GM21576 (cell line): ENCODE data around the gene TMEM260.
A peak's percentile ranks its signal among the peaks of the same experiment; 100 is the strongest.

ENCODE experiments used
- ATAC-seq: cut with Tn5 transposase; IDR thresholded peaks from one replicate; pipeline ENCODE4 v1.9.1; 2021; ENCODE audit warnings: mild to moderate bottlenecking, moderate library complexity; ENCODE audit not compliant: unreplicated experiment

Gene TMEM260

DNA sequence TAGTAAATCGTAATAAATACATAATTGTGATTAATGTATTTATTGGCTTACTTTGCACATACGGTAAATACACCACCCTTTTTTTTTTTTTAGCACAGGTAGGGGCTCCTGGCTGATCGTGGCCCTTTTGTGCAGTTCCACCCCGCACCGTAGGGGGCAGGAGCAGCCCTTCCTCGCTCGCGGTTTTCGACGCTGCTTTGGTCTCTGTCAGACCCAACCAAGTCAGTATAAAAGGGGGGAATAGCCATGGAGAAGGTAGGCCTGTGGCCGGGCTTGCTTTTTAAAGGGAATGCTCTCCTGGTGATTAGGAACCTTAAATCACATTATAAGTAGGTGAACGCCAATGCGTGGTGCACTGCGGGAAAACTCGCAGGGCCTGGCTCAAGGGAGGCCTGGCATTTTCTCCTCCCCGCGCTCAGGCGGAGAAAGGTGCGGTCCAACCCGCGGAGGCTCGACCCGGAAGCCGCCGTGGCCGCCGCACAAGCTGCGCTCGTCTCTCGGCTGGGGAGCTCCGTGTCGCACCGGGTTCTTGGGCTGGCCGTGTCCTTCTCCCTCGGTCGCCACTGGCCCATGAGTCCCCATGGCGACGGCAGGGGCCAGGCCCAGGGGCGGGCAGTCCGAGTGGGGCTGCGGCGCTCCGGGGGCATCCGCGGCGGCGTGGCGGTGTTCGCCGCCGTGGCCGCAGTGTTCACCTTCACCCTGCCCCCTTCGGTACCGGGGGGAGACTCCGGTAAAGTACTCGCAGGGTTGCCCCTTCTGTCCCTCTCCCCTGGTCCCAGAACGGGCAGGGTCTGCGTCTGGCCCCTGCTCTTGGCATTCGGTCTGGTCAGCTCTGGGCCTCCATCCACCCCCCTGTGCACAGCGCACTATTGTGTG, at the start of gene TMEM260:
Gene TMEM260 (plus strand): TSS at position 454 of the 876 bp plus-strand sequence. CDS start 117 bp downstream, at position 571.
- ATAC-seq, result peak; percentile 93

DNA sequence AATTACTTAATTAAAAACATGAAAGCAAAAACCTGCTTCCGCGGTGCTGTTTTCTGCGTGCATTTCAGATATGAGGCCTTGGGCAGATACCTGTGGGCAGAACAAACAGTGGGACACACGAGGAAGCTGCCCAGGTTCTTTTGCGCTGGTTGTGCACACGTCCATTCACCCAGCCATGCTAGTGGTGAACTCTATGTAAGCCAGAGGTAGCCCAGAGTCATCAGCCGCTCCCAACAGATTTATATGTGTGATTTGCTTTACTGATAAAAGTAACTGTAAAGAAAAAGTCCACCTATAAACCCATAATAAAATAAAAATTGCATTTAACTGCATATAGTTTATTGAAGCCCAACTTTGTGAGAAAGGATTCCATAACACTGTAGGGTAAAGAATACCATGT, 47.1 kb upstream of the TMEM260 start:
- no peak for ATAC-seq

DNA sequence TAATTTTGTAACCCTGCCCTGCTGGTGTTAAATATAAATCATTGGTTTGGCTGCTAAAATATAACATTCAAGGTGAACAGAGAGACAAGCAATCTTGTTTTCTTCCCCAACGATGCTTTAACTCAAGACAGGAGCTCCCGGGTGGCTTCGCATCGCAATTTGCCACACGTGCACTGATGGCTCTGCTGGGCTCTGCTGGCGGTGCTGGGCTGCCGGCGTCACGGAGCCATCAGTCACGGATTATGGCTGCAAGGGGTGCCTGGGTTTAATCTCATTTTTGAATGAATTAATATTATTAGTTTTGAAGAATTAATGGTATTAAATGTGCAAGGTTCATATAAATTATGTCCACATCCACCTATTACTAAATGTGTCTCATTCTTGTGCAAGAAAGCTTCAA, 44.9 kb upstream of the TMEM260 start:
- ATAC-seq, result no peak

DNA sequence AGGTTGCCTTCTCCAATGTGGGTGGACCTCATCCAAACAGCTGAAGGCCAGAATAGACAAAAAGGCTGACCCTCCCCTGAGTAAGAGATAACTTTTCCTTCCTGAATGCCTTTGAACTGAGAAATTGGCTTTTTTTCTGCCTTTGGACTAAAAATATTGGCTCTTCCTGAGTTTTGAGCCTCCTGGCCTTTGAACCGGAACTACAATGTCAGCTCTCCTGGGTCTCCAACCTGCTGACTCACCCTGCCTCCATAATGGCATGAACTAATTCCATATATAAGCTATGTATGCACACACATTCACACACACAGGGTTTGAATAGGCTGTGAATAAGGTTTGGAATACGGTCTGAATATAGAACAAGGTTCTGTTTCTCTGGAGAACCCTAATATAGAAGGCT, 39.7 kb upstream of the TMEM260 start:
- no peak for ATAC-seq

DNA sequence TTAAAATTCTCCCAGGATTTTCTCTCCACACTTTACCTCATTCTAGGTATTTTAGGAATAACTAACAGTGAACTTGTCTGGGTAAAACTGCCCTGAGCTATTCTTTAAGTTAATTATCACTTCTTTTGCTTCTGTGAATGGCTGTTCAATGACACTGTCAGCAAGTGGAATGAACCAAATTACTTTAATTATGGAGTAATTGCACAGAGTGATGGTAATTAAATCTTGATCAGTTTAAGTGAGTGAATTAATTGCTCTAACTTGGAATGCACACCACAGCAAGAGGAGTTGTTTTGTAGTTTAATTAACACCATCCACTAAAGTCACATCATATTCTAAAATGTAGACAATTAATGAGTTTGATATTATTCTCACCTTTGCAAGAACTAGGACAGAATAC, 36.2 kb upstream of the TMEM260 start:
- no peak for ATAC-seq

DNA sequence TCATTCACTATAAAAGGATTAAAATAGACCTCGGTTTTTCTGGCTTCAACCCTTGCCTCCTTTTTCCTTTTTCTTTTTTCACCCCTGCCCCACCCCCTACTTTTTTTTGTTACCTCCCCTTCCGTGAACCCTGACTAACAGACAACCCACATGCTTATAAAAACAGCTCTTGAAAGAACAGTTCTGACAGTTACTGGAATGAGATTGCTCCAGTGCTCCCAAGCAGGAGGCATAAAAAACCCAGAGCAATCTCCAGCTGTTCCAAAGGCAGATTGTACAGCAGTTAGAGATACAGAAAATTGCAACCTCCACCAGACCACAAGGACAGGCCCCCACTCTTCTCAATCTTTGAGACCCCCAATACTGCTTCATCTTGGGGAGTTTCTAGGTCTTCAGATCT, 29.9 kb upstream of the TMEM260 start:
- ATAC-seq, result no peak

DNA sequence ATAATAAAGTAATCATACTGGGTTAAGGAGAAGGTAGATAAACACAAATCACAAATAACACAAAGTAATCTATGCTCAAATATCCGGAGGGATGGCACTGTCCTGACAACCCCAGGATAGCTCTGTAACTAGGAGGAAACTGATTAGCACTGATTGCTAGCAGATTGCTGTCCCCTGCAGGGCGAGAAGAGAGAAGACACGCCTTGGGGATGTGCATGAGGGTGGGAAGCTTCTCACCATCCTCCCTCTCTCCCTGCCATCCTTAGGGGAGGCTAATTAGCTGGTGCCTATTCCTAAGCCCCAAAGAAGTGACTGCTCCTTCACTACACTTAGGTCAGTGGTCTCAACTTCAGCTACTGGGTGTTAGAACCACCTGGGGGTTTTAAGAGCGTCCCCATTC, 27.0 kb upstream of the TMEM260 start:
- no peak for ATAC-seq

DNA sequence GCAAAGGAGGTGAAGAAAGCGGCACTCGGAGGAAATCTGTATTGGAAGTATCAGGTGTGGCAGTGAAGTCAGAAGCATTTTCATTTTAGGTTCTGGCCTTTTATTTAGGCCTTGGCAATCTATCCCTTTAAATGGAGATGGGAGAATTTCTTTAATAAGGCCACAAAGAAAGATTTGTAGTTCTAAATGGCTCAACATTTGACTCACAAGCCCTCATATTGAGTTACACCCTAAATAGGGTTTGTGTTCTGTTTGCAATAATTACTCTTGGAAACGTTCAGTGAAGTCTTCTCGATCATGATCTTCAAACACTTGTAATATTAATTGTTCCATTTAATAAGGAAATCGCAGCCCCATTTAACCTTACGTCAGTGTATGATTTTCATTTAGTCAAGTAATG, 25.3 kb upstream of the TMEM260 start:
- no peak for ATAC-seq

DNA sequence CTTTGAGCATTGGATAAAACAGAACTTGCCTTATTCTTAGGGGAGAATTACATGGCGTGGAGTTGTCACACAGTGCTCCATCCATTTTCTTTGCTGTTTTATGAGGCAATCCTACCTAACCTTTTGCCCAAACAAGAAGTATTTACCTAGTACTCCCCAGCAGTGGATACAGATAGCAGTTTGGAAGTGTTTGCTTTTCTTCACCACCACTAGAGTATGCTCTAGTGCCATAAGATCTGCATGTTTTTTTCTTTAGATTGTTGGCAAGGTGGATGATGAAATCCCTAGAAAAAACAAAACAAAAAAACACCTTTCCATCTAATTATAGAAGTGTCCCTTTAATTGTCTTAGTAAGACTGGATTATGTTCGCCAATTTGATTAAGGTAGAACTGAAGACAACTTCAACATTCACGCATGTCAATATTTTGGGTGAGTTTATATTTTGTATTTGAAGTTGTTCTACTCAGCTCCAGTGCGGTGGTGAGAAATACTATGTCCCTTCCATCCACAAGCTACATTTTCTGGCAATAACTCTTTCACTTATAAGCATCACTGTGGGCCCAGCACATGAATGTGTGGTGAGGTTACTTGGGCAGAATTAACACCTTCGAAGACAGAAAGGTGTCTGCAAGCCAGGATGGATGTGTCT, 23.6 kb upstream of the TMEM260 start:
- ATAC-seq, result no peak

DNA sequence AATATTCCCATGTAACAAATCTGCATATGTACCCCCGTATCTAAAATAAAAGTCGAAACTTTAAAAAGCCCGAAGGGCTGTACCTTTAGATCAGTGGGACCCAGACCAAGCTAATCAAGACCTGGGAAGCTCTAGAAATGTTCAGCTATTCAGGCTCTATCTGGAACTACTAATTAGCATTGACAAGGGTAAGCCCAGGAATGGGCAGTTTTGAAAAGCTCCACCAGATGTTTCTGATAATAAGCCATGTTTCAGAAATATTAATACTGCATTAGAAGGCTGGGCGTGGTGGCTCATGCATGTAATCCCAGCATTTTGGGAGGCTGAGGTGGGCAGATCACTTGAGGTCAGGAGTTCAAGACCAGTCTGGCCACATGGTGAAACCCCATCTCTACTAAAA, 20.4 kb upstream of the TMEM260 start:
- no peak for ATAC-seq

DNA sequence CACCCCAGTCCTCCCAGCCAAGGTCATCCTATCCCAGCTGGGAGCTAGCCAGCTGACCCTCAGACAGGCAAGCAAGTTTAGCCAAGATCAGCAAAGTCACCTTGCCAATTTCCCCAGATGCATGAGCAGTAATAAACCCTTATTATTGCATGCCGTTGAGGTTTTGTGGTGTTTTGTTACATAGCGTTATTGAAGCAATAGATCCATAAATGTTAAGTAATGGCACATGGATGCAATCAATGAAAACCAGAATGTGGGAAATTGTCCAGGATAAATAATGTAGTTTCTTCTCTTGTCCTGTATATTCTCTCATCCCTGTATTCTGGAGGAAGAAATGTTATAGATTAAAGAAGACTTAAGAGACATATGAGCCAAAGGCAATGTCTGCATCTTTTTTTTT, 18.0 kb upstream of the TMEM260 start:
- no peak for ATAC-seq

DNA sequence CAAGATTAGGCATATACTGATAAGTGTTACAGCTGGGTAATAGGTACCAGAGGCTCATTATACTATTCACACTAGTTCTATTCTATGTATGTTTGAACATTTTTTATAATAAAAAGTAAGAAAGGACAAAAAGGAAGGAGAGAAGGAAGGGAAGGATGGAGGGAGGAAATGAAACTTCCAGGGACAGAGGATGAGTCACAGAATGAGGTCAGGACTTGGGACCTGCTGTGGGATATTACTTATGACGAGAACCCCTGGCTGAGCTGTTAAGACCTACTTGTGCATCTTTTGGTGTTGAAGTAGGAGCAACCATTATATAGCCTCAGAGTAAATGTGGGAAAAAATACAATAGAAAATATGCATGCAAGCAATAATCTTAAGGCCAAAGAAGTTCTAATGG, 16.7 kb upstream of the TMEM260 start:
- no peak for ATAC-seq

DNA sequence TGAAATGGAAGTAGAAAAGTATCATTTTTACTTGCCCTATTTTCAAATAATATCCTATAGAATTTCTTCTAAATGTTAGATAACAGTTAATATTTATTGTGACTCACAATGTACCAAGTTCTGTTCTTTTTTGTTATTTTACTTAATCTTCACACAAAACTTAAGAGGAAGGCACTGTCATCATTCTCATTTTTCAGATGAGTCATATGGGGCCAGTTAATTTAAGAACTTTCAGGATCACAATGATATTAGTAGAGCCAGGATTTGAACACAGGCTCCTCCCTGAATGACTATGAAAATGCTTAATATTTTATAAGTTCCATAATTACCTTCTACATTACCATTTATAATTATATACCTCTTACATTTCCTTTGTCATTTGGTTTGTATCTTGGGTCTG, 10.4 kb upstream of the TMEM260 start:
- no peak for ATAC-seq

DNA sequence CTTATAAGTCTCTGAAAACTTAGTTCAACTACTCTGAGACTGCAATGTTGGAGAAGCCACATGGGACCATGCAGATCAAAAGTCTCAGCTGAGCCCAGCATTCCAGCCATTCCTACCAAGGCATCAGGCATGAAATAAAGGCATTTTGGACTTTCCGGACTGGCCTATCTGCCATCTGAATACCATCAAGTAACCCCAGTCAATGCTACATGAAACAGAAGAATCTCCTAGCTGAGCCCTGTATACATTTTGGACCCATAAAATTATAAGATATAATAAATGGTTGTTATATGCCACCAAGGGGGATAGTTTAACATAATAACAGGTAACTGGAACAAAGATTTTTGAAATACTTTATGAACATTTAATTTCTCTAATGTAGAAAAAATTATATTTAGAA, 9.3 kb upstream of the TMEM260 start:
- no peak for ATAC-seq

DNA sequence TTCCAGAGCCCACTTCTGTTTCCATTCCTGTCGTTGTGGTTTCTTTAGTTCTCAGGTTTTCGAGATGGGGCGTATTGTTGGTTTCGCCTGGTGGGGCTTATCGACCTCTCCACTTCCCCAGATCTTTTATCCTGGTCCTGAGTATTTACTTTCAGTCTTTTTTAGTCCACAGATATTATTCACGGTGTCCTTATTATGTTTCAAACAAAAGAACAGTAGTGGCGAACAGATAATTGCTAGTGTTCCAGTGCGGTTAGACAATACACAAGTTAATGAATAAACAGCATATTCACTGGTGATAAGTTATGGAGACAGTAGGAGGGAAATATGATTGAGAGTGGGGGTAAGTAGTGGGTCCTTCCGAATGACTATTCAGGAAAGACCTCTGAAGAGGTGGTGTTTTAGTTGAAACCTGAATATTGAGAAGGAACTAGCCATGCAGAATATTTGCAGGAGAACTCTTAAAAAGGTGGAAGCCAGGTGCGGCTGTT, 668 bp downstream of the TMEM260 start:
- ATAC-seq, result no peak

DNA sequence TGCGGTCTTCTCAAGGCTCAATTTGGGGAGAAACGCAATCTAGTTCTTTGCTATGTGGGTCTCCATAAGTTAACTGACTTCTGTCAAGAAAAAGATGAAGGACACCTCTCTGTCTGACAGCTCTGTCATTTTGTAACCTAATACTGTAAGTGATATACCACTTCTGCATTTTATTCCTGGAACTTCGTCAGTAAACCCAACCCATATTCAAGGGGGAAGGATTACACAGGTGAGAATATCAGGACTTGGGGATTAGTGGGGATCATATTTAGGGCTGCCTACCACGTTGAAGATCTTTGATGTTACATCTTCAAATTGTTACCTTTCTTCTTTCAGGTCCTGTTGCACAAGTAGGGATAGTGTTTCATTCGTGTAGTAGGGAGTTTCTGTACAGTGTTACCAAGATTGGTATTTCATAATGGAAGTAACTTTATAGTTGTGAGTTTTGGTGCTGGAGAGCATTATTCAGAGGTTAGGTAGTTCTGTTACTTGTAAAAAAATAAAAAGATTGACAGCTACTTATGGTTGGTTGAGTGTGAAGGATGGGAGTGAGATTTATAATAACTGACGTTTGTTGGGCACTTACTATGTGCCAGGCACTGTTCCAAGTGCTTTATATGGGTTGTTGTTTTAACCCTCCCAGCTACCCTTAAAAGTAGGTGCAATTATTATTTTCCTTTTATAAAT, 1.6 kb downstream of the TMEM260 start:
- ATAC-seq, result no peak

DNA sequence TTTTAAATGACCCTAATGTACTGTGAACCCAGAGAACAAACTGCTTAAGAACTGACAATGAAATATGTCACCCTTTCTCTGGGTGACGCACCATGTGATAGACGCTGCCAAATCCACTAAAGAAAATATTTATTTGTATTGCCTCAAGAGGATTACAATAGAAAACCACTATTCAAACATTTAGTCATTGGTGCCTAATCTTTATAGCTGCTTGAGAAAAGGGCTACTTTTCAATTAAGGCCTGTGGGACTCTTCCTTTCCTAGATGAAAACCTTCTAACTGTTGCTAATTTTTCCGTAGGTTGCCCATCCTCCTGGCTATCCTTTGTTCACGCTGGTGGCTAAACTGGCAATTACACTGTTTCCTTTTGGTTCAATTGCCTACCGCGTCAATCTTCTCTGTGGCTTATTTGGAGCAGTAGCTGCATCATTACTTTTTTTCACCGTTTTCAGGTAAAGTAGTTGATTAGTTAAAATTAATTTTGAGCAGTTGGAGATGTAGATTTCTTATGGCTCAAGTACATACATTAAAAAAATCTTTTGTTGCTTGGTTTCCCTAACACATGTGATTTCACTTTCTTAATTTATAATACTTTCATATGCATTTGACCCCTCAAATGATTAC, 6.0 kb downstream of the TMEM260 start:
- ATAC-seq, result no peak

DNA sequence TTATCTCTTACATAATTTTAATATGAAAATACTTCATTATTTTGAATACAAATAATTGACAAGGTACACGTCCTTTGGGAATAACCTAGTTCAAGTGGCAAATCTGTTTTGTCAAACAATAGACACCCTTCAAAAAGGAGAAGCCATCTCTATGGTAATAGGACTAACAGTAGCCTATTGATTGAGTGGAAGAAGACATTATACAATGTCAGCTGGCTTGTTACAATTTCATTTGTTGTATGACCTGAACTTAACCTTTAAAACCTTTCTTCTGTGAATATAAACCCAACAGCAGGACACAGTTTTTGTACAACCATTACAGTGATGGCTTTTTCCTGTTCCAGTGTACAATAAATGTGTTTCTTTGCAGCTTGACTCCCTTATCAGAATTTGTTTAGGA, 8.1 kb downstream of the TMEM260 start:
- no peak for ATAC-seq

DNA sequence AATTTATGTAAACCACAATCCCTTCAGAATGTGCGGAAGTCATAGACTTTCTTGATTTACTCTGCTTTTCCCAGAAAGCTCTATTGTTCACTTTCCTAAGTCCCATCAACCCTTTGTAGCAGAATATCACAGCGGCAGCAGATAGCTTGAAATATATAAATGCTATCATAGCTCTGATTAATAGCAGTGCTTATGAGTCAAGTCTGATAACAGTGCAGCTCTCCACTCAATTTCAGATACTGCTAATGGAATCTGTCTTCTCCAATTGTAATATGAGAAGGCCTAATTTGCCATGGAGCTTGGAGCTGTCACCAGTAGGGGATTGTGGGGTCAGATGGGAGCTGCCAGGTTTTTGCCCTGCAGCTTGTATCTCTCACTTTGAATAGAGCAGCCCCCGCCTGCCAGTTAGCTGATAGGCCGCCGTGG, 10.9 kb downstream of the TMEM260 start:
- no peak for ATAC-seq

DNA sequence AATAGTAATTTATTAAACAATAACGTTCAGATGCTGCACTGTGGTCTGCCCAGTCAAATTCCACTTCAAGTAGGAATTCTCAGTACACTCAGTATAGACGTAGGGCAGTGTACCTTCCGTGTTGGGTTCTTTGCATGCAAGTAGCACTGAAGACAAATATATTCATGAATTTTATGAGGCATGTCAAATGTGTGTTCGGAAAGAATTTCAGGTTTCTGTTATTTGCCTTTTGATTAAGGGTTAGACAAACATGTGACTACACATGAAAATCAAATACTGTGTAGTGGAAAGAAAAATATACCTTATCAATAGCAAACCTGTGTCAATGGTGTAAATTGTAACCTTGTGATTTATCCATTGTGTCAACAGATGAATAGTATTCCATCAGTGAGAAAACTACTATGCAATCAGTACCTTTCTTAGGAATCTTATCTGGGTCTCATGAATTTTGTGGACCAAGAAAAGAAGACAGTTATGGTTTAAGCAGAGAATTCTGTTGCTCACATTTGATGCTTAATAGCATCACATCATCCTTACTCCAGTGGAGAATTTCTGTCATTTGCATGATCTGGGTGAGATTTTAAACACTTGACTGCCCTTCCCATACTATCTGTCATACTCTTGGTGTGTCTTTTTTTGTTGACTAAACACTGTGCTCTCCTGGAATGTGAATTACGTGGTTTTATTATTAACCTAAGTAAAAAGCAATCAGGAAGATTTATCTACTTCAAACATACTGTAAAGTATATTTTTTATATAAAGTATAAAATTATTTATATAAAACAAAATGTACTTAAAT, 13.3 kb downstream of the TMEM260 start:
- ATAC-seq, result no peak
